Measurements from ENCODE around the gene AXL.
"Not testable (repeated sequence)": the region's sequence is repeated elsewhere in the genome, so short reads cannot be mapped to it uniquely, and the experiment has no call there.

The AXL gene

DNA sequence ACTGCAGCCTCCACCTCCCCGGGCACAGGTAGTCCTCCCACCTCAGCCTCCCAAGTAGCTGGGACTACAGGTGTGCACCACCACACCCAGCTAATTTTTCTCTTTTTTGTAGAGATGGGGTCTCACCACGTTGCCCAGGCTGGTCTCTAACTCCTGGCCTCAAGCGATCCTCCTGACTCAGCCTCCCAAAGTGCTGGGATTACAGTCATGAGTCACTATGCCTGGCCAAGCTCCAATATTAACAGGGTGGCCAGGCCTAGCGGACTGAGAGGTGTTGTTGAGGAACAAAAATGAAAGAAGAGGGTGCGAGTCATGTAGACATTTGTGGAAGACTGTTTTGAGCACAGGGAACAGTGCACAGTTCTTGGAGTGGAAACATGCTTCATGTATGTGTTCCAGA, 10.3 kb downstream of the AXL start:
- in situ Hi-C loops (cut with HindIII; ENCODE audit: low pct_ligation_motif_present, low pct_unique_long_range_greater_than_20kb, low sequenced_read_pairs); DNase-seq: not testable (repeated sequence)

DNA sequence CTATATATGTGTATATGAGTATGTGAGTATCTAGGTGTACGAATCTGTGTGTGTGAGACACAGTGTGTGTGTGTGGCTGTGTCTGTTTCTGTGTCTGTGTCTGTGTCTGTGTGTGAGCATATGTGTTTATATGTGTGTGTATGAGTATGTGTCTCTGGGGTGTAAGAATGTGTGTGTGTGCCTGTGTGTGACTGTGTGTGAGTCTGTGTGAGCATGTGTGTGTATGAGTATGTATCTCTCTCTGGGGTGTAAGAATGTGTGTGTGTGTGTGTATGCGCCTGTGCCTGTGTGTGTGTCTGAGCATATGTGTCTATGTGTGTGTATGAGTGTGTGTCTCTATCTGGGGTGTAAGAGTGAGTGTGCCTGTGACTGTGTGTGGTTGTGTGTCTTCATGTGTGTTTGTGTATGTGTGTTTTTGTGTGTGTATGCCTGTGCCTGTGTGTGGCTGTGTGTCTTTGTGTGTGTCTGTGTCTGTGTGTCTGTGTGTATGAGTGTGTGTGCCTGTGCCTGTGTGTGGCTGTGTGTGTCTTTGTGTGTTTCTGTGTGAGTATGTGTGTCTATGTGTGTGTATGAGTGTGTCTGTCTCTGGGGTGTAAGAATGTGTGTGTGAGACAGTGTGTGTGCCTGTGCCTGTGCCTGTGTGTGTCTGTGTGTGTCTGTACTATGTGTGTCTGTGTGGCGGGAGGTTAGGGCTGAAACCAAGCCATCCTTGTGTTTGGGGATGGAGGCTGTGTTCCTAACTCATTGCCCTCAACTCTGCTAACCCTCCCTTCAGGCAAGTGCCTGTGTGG, 11.2 kb downstream of the AXL start:
- in situ Hi-C loops (cut with HindIII; ENCODE audit: low pct_ligation_motif_present, low pct_unique_long_range_greater_than_20kb, low sequenced_read_pairs) = no loop called here
- DNase-seq = no peak

DNA sequence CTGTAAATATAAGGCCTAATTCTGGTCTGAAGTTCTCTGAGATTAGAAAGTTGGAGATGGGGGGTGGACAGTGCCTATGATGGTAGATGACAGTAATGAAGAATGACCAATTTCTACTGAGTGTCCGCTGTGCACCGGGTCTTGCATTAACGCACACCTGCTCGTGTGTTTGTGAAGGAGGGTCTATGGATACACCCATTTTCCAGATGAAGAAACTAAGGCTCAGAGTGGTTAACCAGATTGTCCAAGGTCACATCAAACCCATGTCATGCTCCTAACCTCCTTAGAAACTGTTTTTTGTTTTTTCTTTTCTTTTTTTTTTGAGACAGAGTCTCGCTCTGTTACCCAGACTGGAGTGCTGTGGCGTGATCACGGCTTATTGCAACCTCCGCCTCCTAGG, 13.7 kb downstream of the AXL start:
- no peak for DNase-seq
- in situ Hi-C loops (cut with HindIII; ENCODE audit: low pct_ligation_motif_present, low pct_unique_long_range_greater_than_20kb, low sequenced_read_pairs) = no loop called here

DNA sequence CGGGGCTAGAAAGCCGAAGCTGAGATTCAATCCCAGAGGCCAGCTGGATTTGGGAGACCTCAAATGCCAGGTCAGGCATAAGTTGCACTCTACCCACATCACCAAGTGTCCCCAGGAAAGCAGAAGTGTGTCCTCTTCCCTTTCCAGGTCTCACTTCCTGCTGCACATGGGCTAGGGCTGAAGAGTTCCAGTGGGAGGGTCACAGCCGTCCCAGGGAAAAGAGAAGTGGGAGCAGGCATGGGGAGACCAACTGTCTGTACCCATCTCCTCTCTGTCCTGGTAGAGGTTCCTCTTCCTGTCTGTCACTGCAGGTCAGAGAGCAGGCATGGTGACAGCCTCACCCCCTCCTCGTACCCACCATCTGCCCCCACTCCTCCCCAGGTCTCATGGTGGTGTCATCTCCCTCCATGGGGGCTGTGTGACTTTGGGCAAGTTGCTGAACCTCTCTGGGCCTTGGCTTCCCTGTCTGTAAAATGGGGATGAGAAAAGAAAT, 14.8 kb downstream of the AXL start:
- in situ Hi-C loops (cut with HindIII; ENCODE audit: low pct_ligation_motif_present, low pct_unique_long_range_greater_than_20kb, low sequenced_read_pairs) = no loop called here
- no peak for DNase-seq

DNA sequence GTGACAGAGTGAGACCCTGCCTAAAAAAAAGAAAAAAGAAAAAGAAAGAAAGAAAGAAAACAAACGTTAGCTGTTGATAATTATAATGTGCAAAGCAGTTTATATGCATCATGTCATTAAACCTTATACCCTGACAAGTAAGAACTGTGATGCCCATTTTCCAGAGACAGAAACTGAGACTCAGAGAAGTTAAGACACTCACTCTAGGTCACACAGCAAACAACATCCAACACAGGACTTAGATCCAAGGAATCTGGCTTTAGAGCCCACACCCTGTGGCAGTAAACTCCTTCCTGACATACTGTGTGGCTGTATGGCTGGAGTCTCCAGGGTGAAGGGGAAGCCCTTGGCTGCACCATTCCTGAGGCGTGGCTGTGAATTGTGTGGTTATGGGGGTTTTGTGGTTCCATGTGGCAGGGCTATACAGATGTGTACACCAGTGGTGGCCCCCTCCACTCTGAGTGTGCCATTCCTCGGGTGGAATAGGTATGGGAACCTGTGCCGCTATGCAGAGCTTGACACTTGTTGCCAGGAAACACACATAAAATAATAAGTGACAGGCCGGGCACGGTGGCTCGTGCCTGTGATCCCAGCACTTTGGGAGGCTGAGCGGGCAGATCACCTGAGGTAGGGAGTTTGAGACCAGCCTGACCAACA, 15.6 kb downstream of the AXL start:
- DNase-seq = no peak
- in situ Hi-C loops (cut with HindIII; ENCODE audit: low pct_ligation_motif_present, low pct_unique_long_range_greater_than_20kb, low sequenced_read_pairs) = no loop called here

DNA sequence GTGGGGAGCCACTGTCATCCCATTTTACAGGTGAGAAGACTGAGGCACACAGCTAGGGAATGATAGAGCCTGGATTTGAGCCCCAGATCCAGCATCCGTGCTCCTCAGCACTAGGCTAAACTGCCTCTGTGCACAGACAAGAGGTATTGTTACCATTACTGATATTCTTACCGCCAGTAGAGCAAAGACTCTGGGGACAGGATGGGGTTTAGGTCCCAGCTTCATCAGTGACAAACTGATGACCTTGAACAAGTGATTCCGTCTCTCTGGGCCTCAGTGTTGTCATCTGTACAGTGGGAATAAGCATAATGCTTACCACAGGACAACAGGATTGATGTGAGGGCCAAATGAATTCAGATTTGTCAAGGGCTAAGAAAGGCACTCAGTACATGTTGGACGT, 16.5 kb downstream of the AXL start:
- in situ Hi-C loops (cut with HindIII; ENCODE audit: low pct_ligation_motif_present, low pct_unique_long_range_greater_than_20kb, low sequenced_read_pairs) = no loop called here
- no peak for DNase-seq

DNA sequence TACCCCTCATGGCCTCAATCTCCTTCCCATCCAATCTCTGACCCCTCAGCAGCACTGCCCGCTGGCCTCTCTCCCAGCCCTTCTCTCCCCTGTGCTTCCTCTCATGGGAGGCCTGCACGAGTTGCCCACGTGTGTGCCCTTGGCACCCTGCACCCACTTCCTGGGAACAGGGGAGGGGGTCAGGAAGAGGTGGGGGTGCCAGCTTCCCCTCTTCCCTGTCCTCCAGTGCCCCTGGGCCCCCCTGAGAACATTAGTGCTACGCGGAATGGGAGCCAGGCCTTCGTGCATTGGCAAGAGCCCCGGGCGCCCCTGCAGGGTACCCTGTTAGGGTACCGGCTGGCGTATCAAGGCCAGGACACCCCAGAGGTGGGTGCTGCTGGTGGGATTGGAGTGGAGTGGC, 19.2 kb downstream of the AXL start:
- in situ Hi-C loops (cut with HindIII; ENCODE audit: low pct_ligation_motif_present, low pct_unique_long_range_greater_than_20kb, low sequenced_read_pairs) = no loop called here

DNA sequence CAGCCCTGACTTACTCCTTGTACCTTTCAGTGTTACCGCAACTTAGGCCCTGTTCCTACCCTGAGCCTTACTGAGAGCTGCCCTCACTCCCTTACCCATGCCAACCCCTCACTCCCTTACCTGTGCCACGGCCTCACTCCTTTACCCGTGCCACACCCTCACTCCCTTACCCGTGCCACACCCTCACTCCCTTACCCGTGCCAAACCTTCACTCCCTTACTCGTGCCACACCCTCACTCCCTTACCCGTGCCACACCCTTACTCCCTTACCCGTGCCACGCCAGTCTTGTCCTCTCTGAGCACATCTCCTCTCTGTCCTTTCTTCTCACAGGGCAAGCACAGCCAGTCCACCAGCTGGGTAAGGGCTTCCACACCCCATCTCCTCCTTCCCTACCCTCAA, 20.3 kb downstream of the AXL start:
- in situ Hi-C loops (cut with HindIII; ENCODE audit: low pct_ligation_motif_present, low pct_unique_long_range_greater_than_20kb, low sequenced_read_pairs) = no loop called here
- no peak for DNase-seq

More for the DNA sequence above, 19.2 kb downstream of the AXL start:
- DNase-seq = no peak

DNA sequence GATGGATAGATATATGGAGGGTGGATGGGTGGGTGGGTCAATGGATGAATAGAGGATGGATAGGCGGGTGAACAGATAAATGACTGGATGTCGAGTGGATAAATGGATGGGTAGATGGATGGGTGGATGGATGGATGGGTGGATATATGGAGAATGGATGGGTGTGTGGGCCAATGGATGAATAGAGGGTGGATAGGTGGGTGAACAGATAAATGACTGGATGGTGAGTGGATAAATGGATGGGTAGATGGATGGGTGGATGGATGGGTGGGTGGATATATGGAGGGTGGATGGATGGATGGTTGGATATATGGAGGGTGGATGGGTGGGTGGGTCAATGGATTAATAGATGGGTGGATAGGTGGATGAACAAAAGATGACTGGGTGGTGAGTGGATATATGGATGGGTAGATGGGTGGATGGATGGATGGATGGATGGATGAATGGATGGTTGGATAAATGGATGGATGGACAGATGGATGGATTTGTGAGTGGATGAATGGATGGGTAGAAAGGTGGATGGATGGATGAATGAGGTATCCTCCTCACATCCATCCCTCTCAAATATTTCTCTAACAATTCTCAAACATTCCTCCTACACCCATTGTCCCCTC, 21.0 kb downstream of the AXL start:
- DNase-seq = no peak
- in situ Hi-C loops (cut with HindIII; ENCODE audit: low pct_ligation_motif_present, low pct_unique_long_range_greater_than_20kb, low sequenced_read_pairs) = no loop called here

DNA sequence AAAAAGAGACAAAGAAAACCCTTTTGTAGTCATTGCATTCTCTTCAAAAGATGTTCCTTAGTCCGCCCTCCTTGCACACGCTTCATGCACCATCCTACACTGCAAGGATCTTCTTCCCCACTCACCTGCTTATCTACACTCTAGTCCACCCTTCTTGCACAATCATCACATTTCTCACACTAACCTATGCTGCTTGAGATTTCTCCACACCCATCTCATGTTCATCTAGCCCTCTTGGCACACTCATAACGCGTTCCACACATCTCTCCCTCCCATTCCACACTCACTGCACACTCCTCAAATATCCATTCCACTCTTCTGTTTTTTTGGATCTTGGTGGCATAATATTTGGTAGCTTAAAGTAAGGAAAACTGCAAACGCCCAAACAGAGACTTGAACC, 22.8 kb downstream of the AXL start:
- in situ Hi-C loops (cut with HindIII; ENCODE audit: low pct_ligation_motif_present, low pct_unique_long_range_greater_than_20kb, low sequenced_read_pairs) = no loop called here
- DNase-seq = no peak

DNA sequence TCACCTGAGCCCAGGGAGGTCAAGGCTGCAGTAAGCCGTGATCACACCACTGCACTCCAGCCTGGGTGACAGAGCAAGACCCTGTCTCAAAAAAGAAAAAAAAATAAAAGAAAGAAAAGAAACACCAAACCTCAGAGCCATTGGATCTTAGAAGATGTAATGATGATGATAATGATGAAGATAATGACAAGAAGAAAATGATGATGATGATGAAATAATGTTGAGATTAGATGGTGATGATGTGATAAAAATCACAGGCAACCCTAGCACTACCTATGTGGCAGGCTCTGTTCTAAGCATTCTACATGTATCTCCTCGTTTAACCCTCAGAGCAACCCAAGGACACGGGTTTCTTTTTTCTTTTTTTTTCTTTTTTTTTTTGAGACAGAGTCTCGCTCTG, 25.1 kb downstream of the AXL start:
- in situ Hi-C loops (cut with HindIII; ENCODE audit: low pct_ligation_motif_present, low pct_unique_long_range_greater_than_20kb, low sequenced_read_pairs) = no loop called here
- DNase-seq = no peak

DNA sequence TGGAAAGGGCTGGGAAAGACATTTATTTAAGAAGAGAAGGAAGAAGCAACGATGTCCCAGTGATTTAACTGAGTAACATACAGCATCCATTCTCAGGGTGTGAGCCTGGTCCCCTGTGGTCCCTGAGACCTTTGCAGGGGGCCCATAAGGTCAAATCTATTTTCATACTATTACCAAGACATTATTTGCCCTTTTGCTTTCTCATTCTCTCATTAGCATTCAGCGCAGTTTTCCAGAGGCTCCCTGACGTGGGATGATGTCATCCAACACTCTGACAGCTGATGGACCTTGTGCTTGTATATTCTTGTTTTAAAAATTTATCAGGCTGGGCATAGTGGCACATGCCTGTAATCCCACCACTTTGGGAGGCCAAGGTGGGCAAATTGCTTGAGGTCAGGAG, 26.8 kb downstream of the AXL start:
- in situ Hi-C loops (cut with HindIII; ENCODE audit: low pct_ligation_motif_present, low pct_unique_long_range_greater_than_20kb, low sequenced_read_pairs) = no loop called here
- DNase-seq = no peak

DNA sequence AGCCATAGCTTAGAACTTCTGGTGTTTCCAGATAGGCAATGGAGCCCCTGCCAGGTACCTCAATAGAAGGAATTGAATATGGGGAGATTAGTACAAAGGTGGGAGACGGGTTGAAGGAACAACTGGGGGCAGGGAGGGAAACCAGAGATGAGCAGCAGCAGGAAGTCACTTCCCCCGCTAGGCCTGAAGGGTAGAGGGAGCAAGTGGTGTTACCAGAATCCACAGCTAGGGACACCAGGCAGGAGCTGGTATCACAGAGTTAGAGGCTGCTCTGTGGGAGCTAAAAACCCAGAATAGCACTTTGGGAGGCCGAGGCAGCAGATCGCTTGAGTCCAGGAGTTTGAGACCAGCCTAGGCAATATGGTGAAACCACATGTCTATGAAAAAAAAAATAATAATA, 29.9 kb downstream of the AXL start:
- no peak for DNase-seq
- in situ Hi-C loops (cut with HindIII; ENCODE audit: low pct_ligation_motif_present, low pct_unique_long_range_greater_than_20kb, low sequenced_read_pairs) = no loop called here

DNA sequence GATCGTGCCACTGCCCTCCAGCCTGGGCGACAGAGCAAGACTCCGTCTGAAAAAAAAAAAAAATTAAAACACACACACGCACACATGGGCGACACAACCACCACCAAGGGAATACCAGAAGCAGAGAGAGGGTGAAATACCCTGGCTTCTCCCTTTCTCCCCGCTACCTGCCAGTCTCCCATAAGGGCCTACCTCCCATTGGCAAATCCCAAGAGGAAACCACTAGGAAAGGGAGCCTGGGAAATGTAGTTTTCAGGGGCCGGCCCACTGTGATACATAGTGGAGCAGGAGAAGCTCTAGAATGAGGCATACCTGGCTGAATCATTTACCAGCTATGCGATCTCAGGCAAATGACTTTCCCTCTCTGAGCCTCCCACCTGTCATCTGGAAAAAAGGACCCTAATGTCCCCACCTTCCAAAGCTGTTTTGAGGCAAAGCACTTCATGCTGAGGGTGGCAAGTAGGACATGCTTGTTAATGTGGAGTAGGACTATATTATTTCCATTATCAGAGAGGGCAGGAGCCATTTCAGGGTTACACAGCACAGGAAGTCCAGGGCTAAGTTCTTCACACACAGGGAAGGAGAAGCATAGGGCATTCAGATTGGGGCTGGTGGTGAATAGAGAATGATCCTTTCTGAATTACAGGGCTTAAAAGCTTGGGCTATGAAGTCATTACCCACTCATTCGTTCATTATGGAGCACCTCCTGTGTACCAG, 30.8 kb downstream of the AXL start:
- DNase-seq = no peak
- in situ Hi-C loops (cut with HindIII; ENCODE audit: low pct_ligation_motif_present, low pct_unique_long_range_greater_than_20kb, low sequenced_read_pairs) = no loop called here

DNA sequence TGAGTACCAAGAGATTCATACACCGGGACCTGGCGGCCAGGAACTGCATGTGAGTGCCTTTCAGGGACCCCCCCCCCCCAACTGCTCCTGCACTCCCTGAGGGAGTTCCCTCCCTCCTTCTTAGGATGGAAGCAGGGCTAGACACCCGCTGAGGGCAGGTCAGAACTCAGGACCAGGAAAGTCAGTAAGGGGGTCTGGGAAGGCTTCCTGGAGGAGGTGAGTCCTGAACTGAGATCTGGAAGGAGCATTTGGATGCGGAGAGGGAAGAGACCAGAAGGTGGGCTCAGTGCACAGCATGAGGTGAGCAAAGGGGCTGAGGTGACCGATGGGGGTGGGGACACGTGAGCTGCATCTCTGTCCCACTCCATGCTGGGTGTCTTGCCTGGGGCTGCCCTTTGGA, 34.6 kb downstream of the AXL start:
- no peak for DNase-seq
- in situ Hi-C loops (cut with HindIII; ENCODE audit: low pct_ligation_motif_present, low pct_unique_long_range_greater_than_20kb, low sequenced_read_pairs) = no loop called here

DNA sequence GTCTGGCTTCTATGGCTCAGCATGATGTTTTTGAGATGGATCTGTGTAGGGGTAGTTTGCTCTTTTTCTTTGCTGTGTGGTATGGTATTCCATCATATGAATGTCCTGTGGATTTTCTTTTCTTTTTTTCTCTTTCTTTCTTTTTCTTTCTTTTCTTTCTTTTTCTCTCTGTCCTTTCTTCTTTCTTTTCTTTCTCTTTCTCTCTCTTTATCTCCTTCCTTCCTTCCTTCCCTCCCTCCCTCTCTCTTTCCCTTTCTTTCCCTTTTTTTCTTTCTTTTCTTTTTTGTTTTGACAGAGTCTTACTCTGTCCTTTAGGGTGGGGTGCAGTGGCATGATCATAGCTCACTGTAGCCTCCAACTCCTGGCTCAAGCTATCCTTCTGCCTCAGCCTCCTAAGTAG, 36.1 kb downstream of the AXL start:
- in situ Hi-C loops (cut with HindIII; ENCODE audit: low pct_ligation_motif_present, low pct_unique_long_range_greater_than_20kb, low sequenced_read_pairs) = no loop called here
- DNase-seq = no peak

DNA sequence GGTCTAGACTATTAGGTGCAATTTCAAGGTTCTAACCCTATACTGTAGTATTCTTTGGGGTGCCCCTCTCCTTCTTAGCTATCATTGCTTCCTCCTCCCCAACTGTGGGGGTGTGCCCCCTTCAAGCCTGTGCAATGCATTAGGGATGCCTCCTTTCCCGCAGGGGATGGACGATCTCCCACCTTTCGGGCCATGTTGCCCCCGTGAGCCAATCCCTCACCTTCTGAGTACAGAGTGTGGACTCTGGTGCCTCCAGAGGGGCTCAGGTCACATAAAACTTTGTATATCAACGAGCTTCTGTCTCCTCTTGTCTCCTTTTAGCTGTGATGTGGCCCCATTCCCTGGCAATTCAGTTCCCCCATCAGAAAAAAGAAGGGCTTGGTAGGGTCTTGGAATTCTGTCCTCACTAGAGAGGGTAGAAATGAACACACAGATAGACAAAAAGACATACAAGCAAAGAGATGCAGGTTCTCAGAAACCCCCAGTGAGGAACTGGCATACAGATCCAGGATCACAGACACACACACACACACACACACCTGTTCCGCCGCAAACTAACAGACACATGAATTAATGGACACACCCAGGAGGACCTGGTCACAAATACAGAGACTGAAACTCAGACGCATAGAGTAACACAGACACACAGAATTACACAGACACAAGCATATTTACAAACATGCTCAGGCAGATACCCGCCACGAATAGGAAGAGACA, 42.6 kb downstream of the AXL start:
- in situ Hi-C loops (cut with HindIII; ENCODE audit: low pct_ligation_motif_present, low pct_unique_long_range_greater_than_20kb, low sequenced_read_pairs) = no loop called here
- DNase-seq = no peak

DNA sequence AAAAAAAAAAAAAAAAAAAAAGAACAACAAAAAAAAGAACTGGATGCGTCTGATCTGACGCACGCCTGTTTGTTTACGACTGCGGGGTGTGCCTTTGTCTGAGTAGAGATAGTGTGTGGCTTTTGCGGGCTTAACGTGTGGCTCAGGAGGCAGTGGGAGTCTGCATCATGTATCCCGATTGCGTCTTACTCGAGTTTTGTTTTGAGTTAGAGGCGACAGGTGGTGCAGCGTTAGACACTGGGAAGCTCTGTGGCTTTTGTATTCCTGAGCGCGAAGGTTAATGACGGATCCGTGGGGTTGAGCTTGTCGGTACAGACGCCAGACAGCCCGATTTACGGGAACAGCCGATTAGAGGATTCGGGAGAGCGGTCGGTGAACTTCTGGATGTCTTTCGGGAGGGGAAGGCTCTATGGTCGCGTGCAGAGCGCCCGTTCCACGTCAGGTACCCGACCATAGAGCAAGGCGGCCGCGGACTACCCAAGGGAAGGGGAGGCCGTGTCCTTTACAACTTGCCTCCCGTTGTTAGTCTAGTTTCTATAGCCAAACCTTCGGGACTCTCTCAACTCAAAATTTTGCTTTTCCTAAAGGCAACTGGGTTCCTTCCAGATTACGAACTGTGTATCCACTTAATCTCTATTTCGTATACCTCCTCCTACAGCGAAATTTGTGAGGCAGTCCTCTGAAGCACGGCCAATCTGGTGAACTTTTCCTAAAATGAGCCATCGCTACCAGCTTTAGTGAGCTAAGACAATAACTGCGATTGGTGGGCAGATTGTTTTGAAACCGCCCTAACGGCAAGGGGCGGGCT, 44.2 kb downstream of the AXL start:
- in situ Hi-C loops (cut with HindIII; ENCODE audit: low pct_ligation_motif_present, low pct_unique_long_range_greater_than_20kb, low sequenced_read_pairs) = no loop called here
- DNase-seq = no peak
